ENCODE measurements around the gene JAG2. TPM values are rescaled to one million over a fixed set of nuclear protein-coding genes. Genes with fewer than 3 reads are reported as not detected.

JAG2 gene
- total RNA-seq, 4 donors from 2014 or later, result 5.4 to 29.9 (median 6.6) TPM

DNA sequence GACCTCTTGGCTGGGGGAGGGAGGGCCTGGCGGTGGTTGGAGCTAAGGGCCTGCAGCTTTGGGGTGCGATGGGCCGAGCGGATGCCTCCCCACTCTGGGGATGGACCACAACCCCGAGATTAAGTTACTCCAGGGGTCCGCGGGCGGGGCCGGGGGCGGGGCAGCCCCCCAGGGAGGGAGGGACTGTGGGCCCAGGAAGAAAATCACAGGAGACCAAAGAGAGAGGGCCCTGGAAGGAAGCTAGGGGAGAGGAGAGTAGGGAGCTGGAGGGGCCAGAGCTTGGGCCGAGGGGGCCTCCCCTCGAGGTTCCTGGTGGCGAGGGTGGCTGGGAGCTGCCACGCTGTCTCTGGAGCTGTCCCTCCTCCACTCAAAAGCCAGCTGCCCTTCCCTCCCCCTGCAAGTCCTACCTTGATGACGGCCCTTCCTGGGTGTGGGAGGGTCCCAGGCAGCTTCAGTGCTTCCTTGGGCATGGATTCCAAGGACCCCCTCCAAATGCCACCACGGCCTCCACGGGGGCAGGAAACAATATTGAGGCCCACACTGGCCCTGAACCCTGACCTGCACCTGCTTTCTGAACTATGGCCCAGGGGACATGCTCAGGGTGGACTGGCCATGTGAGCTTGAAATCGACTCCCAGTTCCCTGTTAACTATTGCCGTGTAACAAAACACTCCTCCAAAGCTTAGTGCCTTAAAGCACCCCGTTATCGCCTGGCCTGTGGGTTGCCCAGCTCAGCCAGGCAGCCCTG is 13.1 kb upstream of the JAG2 start:
- in situ Hi-C loops (cut with MboI; ENCODE audit: low pct_ligation_motif_present in 1 of 4, low pct_unique_long_range_greater_than_20kb in 1 of 4, low sequenced_read_pairs in 3 of 4), result no loop called here
- intact Hi-C loops (cut with DNase I; ENCODE audit: low total_unique reads), result no loop called here
- no peaks in the 10 kb centered on the region for H3K36me3 ChIP-seq
- no peaks in the 10 kb centered on the region for H3K9me3 ChIP-seq
- peak overlapping the region in 1 of 4 donors; percentile 65 for H3K27ac ChIP-seq
- TF ChIP-seq EP300 (IDR thresholded peaks at IDR 0.05; ENCODE audit: low read depth) (no peak), POLR2AphosphoS5 (IDR thresholded peaks at IDR 0.05) (no peak), POLR2A (IDR thresholded peaks at IDR 0.05) (no peak), CTCF (IDR thresholded peaks at IDR 0.05) (no peak)
- peaks cover 6% of the 10 kb centered on the region for H3K27me3 ChIP-seq
- 20 to 39% methylated on average over 1 to 20 of the region's 21 CpGs for WGBS, 2 donors (ENCODE audit: low coverage in 1 of 2)
- H3K4me1 ChIP-seq, result peaks cover 6 to 15% (median 11%) of the 10 kb centered on the region in 4 donors
- no peak for DNase-seq
- H3K4me3 ChIP-seq, result peak overlapping the region in 3 of 4 donors; percentile 51 to 60 (median 53)

GRCh38 chr14:105180592-105181548 is 12.3 kb upstream of the JAG2 start, which contains the start of gene NUDT14:
TSS of gene NUDT14 (minus strand) at chr14:105181312. CDS start at chr14:105181209, 103 bp downstream.
- TF ChIP-seq EP300 (IDR thresholded peaks at IDR 0.05; ENCODE audit: low read depth) (no peak), POLR2AphosphoS5 (IDR thresholded peaks at IDR 0.05) (peak in 1 of 3 donors; percentile 53)
- in situ Hi-C loops (cut with MboI; ENCODE audit: low pct_ligation_motif_present in 1 of 4, low pct_unique_long_range_greater_than_20kb in 1 of 4, low sequenced_read_pairs in 3 of 4) (no loop called here), intact Hi-C loops (cut with DNase I; ENCODE audit: low total_unique reads) (no loop called here)
- peak; percentile 93 for DNase-seq
- WGBS, 2 donors (ENCODE audit: low coverage in 1 of 2), result 2% methylated on average over 46 of the region's 106 CpGs; no CpG with 5 or more reads in 1 of the 2 donors
- peaks cover 6% of the 10 kb centered on the region for H3K27me3 ChIP-seq
- H3K27ac ChIP-seq, result peak within 1 kb of the TSS in 3 of 4 donors; percentile 64 to 76 (median 65)
- no peaks in the 10 kb centered on the region for H3K9me3 ChIP-seq
- H3K36me3 ChIP-seq, result no peaks in the 10 kb centered on the region
- H3K4me3 ChIP-seq, result peak within 1 kb of the TSS; percentile 28 to 60 (median 52)
- H3K4me1 ChIP-seq, result peaks cover 6 to 15% (median 11%) of the 10 kb centered on the region in 4 donors

DNA sequence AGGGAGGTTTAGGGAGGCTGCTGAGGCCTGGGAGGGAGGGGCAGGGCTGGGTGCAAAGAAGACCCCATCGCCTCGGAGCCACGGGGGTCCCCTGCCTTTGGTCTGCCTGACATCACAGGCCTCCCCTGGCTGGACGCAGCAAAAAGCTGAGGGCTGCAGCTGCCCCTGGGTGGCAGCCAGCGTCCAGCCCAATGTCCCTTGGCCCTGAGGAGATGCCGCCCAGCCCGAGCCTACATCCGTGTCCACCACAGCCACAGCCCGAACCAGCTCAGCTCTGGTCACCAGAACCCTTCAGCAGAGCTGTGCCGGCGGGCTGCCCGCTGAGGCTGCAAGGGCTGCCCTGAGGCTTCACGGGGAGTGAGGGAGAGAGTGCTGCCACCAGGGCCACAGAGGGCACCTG is 10.6 kb upstream of the JAG2 start:
- no peak for DNase-seq
- Histone ChIP-seq H3K4me3 (no peak overlapping the region), H3K27ac (no peak overlapping the region), H3K4me1 (peaks cover 6 to 15% (median 11%) of the 10 kb centered on the region in 4 donors), H3K36me3 (no peaks in the 10 kb centered on the region), H3K27me3 (no peaks in the 10 kb centered on the region), H3K9me3 (no peaks in the 10 kb centered on the region)
- no peak for TF ChIP-seq CTCF (IDR thresholded peaks at IDR 0.05)
- 87% methylated on average over 10 of the region's 13 CpGs; no CpG with 5 or more reads in 1 of the 2 donors for WGBS, 2 donors (ENCODE audit: low coverage in 1 of 2)
- in situ Hi-C loops (cut with MboI; ENCODE audit: low pct_ligation_motif_present in 1 of 4, low pct_unique_long_range_greater_than_20kb in 1 of 4, low sequenced_read_pairs in 3 of 4) (no loop called here), intact Hi-C loops (cut with DNase I; ENCODE audit: low total_unique reads) (no loop called here)

GRCh38 chr14:105178868-105179140 is 10.2 kb upstream of the JAG2 start:
- Histone ChIP-seq H3K27ac (no peak overlapping the region), H3K9me3 (no peaks in the 10 kb centered on the region), H3K4me3 (no peak overlapping the region), H3K27me3 (no peaks in the 10 kb centered on the region), H3K4me1 (peaks cover 6 to 15% (median 11%) of the 10 kb centered on the region in 4 donors), H3K36me3 (no peaks in the 10 kb centered on the region)
- in situ Hi-C loops (cut with MboI; ENCODE audit: low pct_ligation_motif_present in 1 of 4, low pct_unique_long_range_greater_than_20kb in 1 of 4, low sequenced_read_pairs in 3 of 4) (no loop called here), intact Hi-C loops (cut with DNase I; ENCODE audit: low total_unique reads) (no loop called here)
- no peak for TF ChIP-seq CTCF (IDR thresholded peaks at IDR 0.05)
- DNase-seq, result no peak
- 94% methylated on average over 11 of the region's 11 CpGs; no CpG with 5 or more reads in 1 of the 2 donors for WGBS, 2 donors (ENCODE audit: low coverage in 1 of 2)
